GM19240 (cell line): ENCODE measurements around the gene NEK10.
"Not testable (repeated sequence)": the region's sequence is repeated elsewhere in the genome, so short reads cannot be mapped to it uniquely, and the experiment has no call there.

Experiments
- DNase-seq: peaks from one replicate; pipeline ENCODE4 v3.0.0; 2011; ENCODE audit warnings: low spot score; ENCODE audit not compliant: insufficient read length

The NEK10 gene

DNA sequence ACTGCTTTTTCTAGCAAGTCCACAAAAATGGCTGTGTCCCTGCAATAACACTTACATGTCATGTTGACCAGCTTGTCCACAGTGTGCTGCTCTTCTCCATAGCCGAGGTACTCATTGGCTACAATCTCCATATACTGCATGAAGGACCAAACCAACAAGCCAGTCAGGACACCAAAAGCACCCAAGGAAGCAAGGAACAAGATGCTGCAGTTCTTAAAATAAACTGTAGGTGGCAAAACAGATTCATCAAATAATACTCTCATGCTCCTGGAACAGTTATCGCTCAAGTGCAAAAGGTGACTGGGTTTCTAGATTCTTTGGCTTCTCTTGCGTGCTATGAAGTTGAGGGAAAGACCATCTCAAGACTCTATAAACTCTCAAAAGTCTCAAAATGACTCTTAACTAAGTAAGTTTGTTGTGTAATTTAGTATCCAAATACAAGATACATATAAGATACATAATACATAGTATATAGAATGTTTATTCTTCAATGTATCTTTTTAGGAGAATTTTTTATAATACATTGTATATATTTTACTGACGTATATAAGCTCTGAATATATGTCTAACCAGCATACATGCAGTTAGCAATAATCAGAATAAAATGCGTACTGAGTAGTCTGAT lies 57.0 kb downstream of the NEK10 start:
- DNase-seq: peak; percentile 29

DNA sequence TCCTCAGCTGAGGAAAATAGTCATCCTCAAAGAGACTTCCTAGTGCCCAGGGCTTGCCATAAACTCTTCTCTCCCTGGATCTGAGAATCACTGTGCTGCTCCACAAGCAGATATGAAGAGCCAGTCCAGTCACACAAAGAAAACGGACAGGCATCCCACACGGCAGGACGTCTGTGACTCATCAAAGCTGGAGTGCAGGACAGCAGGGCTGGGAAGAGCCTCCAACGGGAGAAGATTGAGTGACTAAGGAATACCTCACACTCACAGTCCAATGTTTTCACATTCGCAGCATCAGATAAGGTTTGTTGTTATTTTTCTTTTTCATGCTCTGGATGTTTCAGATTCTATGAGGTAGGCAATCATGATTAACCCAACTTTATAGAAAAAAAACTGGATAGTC lies 57.8 kb downstream of the NEK10 start:
- no peak for DNase-seq

- DNase-seq: no peak
These were observed 58.5 kb downstream of the NEK10 start for GRCh38 chr3:27310688-27311087.

GRCh38 chr3:27307566-27307965 lies 61.6 kb downstream of the NEK10 start:
- no peak for DNase-seq

- no peak for DNase-seq
These were observed 66.3 kb downstream of the NEK10 start for GRCh38 chr3:27302891-27303290.

DNA sequence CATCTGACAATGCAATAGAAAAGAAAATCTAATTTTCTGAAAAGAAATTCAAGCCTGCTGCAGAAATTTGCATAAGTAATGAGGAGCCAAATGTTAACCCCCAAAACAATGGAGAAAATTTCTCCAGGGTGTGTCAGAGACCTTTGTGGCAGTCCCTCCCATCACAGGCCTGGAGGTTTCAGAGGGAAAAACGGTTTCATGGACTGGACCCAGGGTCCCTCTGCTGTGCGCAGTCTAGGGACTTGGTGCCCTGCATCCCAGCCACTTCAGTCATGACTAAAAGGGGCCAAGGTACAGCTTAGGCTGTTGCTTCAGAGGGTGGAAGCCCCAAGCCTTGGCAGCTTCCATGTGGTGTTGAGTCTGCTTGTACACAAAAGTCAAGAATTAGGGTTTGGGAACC lies 70.2 kb downstream of the NEK10 start:
- DNase-seq: not testable (repeated sequence)

GRCh38 chr3:27293939-27294338 lies 75.2 kb downstream of the NEK10 start:
- DNase-seq: no peak

DNA sequence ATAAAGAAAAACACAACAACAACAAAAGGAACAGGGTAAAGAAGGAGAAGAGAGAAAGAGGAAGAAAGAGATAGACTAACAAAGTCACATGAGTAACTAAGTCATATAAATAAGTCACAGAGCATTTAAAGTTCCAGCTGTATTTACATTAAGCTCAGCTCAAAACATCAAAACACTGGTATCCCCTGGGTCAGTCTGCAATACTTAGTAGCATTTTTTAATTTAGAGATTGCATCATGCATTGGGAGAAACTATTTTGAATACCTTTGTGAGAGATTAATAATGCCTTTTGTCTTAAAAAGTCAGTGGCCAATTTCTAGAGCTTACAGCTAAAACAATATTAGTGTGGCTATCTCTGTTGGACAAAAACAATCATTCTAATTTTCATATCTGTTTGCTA lies 78.4 kb downstream of the NEK10 start:
- DNase-seq: no peak

DNA sequence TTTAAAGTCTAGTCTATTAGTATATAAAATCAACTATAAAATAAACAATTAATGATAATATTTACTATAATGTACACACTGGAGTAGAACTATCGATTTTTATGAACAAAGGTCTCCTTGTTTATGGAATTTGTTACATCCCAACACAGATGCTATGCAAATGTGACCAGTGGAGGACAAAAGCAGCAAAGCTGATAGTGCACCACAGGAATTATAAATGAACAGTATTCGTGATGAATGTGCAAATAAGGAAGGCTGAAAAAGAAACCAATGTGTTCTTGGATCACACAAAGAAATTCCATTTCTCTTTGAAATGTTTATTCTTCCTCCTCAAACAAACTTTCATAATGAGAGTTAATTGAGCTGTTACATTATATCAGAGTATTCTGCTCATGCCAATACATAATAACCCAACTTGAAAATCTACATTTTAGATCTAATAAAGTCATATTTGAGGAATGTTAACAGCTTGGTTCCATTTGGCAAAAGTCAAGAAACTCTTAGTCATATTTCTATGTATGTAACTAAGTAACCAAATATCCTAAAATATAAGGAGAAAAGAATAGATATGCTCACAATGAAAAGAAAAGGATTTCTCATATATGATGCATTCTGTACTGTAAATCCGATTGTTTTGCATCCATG lies 79.3 kb downstream of the NEK10 start:
- DNase-seq: no peak

- no peak for DNase-seq
These were observed 82.1 kb downstream of the NEK10 start for GRCh38 chr3:27287052-27287451.

- not testable (repeated sequence) for DNase-seq
These were observed 82.7 kb downstream of the NEK10 start for GRCh38 chr3:27286467-27286866.

GRCh38 chr3:27285668-27286067 lies 83.5 kb downstream of the NEK10 start:
- no peak for DNase-seq

DNA sequence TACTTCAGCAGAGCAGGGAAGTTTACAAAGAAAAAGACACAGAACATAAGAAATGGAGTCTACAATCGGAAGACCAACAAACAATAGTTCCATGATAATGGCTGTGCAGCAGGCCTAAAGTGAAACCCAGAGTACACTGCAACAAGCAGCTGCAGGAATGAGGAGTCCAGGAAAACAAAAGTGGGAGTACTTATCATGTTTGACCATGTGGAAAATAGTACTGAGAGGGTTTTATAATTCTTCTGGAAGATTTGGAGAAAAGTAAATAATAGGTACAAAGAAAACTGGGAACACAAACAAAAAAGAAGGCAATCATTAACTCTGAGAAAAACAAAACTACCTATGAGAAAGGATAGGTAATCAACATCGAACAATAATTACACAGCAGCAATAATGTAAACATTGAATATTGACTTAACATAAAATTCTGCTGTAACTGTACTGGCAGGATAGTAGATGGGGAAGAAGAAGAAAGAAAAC lies 87.5 kb downstream of the NEK10 start:
- DNase-seq: no peak

- no peak for DNase-seq
These were observed 90.1 kb downstream of the NEK10 start for GRCh38 chr3:27279123-27279522.

GRCh38 chr3:27278383-27279055 lies 90.7 kb downstream of the NEK10 start:
- no peak for DNase-seq

DNA sequence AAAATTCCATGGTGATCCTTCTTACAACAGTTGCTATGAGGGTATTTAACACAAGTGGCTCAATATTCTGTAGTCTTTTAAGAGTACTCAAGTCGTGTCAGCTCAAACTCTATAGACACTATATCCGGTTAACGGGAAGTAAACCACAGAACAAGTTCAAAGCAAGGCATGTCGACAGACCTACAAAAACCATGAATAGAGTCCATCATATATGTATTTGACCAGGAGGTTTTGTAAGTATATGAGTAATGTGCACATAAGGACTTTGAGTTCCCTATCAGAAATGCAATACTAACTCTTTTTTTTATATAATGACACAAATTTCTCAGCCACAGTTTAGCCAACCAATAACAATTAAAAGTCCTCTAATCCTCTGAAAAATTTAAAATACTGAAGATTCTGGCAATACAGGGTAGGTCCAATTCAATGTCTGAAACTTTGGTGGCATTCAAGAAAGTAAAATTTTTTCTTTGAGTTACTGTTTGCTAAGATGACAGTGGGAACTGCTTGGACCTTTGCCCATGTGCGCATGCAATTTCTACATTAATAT lies 93.7 kb downstream of the NEK10 start:
- no peak for DNase-seq

- no peak for DNase-seq
These were observed 97.3 kb downstream of the NEK10 start for GRCh38 chr3:27271890-27272289.

DNA sequence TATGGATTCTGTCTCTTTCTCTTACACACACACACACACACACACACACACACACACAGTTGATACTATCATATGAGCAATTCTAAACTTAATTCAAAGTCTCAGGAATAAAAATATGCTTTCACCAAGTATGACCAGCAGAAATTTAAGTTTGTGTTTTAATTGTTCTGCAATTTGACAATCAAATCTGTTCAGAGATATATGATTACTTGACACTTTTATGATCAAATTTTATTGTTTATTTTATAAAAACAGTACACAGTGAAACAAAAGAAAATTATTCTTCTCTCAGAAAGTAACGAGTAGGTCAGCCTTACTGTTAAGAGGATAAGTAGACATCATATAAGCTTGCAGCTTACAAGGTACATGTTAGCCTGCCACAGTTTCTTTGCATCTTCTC lies 114.3 kb downstream of the NEK10 start:
- no peak for DNase-seq

GRCh38 chr3:27253831-27254230 lies 115.4 kb downstream of the NEK10 start:
- DNase-seq: no peak

DNA sequence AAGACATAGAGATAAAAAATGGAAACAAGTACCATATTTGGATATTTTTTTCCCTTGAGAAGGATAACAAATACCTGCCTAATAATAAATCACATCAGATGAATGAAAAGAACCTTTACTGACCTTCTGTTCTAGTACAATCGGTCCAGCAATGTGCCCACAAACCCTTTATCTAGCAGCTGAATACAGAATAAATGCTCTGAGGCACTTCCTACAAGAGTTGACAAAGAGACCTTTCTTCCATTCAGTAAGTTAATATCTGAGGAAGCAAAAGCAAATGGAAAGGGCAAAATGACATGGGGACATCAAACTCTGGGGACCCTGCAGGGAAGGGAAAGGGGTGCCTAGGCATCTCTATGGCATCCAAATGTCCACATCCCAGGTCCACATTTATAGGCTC lies 115.8 kb downstream of the NEK10 start:
- no peak for DNase-seq

- DNase-seq: no peak
These were observed 116.5 kb downstream of the NEK10 start for GRCh38 chr3:27252646-27253045.

DNA sequence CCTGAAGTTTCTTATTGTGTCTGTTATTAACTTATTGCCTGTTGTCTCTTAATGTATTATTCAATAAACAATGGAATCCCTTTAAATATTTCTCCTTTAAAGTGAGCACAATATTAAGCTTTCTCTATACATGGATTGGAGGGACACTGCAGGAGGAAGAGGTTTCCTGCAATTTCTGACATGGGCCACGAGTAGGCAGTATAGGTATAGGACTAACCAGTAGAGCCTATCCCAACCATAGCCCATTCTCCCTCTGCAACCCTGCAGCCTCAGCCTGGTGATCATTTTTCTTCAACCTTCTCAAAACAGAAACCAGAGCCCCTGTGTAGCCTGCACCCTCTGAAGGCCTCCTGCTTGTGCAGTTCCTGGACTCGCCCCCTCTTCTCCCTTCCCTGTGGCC lies 124.8 kb downstream of the NEK10 start:
- DNase-seq: no peak
